Lower leg skin (tissue), 4 donors: ENCODE measurements around the gene ANKRD17. TPM values are rescaled to one million over a fixed set of nuclear protein-coding genes. Genes with fewer than 3 reads are reported as not detected.

Source experiments
- DNase-seq, 2 donors: peaks; one replicate each; pipeline ENCODE4 v3.0.0-alpha.2; 2019; ENCODE audit warnings: low spot score in 2 of 2
- H3K4me3 ChIP-seq: fragments of 200-600 bp; sonication (generic); 2 replicates; pipeline ENCODE4 v1.5.1; 2017; ENCODE audit warnings: mild to moderate bottlenecking, low read depth; ENCODE audit not compliant: poor library complexity, severe bottlenecking
- POLR2A ChIP-seq, 2 donors: fragments of 450-650 bp; IDR thresholded peaks; one replicate each; pipeline ENCODE4 v1.6.1; 2016 to 2017; ENCODE audit warnings: antibody characterized with exemption in 2 of 2, mild to moderate bottlenecking in 1 of 2, moderate library complexity in 1 of 2
- WGBS, 2 donors: methylation state at CpG; one replicate each; pipeline ENCODE4 v1.1.5; 2018; 5-methylcytosine and 5-hydroxymethylcytosine counted together
- intact Hi-C: fragments of 100-400 bp; cut with DNase I; formaldehyde crosslinking; loops from one replicate; pipeline ENCODE4 v1.15.0; 2023; ENCODE audit warnings: low total_unique reads
- total RNA-seq, 4 donors: library from RNA; depleted of rRNA; stranded (reverse); fragments of >200 nt; gene quantifications; one replicate each; pipeline ENCODE4 v1.1.0, GENCODE V29; 2016
- TF ChIP-seq, protein P1 (sequence below), 3 donors: fragments of 450-650 bp; IDR thresholded peaks; one replicate each; pipeline ENCODE4 v1.5.1; 2016; ENCODE audit warnings: antibody characterized with exemption in 3 of 3, mild to moderate bottlenecking in 3 of 3, moderate library complexity in 2 of 3

ANKRD17 gene
- total RNA-seq, 4 donors from 2014 or later, result 48.0 to 64.1 (median 57.0) TPM

DNA sequence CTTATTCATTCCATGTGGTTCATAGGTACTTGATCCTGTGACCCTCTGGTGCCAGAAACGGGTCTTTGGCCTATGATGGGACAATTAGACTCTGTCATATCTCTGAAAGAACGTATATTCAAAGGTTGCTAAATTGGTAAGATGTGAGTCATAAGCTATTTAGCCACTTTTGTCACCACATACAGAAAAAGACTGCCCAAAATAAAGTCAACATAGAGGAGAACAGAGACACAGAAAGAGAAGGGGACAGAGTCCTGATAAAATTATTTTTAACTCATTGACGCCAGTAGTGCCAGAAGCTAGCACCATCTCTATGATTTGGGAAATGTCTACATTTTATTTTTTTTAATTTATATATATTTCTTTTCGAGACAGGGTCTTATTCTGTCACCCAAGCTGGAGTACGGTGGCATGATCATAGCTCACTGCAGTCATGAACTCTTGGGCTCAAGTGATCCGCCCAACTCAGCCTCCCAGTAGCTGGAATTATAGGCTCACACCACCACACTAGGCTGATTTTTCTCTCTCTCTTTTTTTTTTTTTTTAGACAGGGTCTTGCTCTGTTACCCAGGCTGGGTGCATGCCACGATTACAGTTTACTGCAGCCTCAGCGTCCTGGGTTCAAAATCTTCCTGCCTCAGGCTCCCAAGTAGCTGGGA is 96.9 kb downstream of the ANKRD17 start:
- 95 to 96% methylated on average over 8 of the region's 8 CpGs for WGBS, 2 donors
- intact Hi-C loops, result no loop called here
- DNase-seq, result no peak
- no peak for TF ChIP-seq POLR2A (IDR thresholded peaks at IDR 0.05)
- TF ChIP-seq, protein P1, sequence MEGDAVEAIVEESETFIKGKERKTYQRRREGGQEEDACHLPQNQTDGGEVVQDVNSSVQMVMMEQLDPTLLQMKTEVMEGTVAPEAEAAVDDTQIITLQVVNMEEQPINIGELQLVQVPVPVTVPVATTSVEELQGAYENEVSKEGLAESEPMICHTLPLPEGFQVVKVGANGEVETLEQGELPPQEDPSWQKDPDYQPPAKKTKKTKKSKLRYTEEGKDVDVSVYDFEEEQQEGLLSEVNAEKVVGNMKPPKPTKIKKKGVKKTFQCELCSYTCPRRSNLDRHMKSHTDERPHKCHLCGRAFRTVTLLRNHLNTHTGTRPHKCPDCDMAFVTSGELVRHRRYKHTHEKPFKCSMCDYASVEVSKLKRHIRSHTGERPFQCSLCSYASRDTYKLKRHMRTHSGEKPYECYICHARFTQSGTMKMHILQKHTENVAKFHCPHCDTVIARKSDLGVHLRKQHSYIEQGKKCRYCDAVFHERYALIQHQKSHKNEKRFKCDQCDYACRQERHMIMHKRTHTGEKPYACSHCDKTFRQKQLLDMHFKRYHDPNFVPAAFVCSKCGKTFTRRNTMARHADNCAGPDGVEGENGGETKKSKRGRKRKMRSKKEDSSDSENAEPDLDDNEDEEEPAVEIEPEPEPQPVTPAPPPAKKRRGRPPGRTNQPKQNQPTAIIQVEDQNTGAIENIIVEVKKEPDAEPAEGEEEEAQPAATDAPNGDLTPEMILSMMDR (IDR thresholded peaks at IDR 0.05), result no peak
- H3K4me3 ChIP-seq, result no peak overlapping the region

DNA sequence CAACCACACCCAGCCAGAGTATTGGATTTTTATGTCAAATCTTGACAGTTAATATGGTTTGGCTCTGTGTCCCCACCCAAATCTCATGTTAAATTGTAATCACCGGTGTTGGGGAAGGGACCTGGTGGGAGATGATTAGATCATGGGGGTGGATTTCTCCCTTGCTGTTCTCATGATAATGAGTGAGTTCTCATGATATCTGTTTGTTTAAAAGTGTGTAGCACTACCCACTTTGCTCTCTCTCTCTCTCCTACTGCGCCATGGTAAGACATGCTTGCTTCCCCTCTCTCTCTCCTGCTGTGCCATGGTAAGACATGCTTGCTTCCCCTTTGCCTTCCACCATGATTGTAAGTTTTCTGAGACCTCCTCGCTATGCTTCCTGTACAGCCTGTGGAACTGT is 102.2 kb downstream of the ANKRD17 start:
- H3K4me3 ChIP-seq, result no peak overlapping the region
- TF ChIP-seq, protein P1 (IDR thresholded peaks at IDR 0.05), result no peak
- TF ChIP-seq POLR2A (IDR thresholded peaks at IDR 0.05), result no peak
- intact Hi-C loops, result no loop called here
- no peak for DNase-seq
- 97 to 98% methylated on average over 3 of the region's 3 CpGs for WGBS, 2 donors

DNA sequence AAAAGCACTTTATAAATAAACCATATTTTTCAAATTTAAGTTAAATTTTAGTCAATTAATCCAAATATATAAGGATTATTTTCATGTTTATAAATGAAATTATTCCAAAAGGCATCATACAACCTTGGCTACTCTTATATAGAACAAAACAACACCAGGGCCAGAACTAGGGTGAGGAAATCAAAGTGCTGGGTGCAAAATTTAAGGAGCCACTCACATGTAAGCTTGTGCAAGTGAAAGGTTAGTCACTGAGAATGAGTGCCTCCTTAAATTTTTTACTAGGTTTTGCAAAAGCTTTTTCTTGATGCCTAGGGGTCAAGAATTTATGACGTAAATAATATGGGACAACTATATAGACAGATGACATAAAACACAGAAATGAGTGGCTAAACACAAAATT is 105.7 kb downstream of the ANKRD17 start:
- no peak overlapping the region for H3K4me3 ChIP-seq
- intact Hi-C loops, result no loop called here
- DNase-seq, result no peak
- WGBS, 2 donors, result 87 to 93% methylated on average over 1 of the region's 1 CpG
- no peak for TF ChIP-seq POLR2A (IDR thresholded peaks at IDR 0.05)
- TF ChIP-seq, protein P1 (IDR thresholded peaks at IDR 0.05), result no peak

DNA sequence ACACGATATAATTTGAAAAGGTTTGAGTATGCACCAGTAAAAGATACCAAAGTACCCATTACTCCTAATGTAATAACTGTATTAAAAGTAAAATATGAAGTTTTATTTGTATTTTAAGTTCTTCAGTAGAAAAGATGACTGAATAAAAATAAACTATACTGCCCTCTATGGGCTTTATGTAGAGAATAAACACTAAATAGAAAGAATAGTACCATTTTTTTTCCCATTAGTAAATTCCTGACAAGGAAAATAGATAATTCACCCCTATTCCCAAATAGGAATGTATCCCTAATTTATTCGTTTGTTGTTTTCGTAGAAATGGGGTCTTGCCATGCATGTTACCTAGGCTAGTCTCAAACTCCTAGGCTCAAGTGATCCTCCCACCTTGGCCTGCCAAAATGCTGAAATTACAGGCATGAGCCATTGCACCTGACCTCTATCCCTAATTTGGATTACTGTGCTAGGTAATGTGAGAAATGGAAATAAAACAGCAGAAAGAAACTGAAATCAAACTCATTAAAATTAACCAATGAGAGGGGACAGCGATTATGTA is 115.5 kb downstream of the ANKRD17 start:
- intact Hi-C loops, result no loop called here
- TF ChIP-seq, protein P1 (IDR thresholded peaks at IDR 0.05), result no peak
- no peak for TF ChIP-seq POLR2A (IDR thresholded peaks at IDR 0.05)
- WGBS, 2 donors, result 97 to 98% methylated on average over 4 of the region's 4 CpGs
- DNase-seq, result no peak
- H3K4me3 ChIP-seq, result no peak overlapping the region

DNA sequence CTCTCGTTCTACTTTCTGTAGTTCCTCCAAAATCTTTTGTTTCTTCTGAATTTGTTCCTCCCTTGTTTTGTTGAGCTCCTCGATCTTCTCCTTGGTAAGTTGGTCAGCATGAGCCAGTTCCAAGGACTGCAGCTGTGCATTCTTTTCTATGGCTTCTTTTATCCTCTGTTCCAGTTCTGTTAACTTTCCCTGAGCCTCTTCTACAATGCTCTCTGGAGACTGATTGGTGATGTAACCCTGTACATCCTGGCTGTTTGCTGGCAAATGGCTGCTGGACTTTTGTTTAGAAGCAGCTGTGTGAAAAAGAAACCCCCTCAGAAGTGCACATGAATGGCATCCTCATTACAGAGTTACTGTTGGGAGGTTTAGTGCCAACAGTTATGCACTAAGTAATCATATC is 118.6 kb downstream of the ANKRD17 start:
- 96 to 97% methylated on average over 2 of the region's 2 CpGs for WGBS, 2 donors
- no peak for DNase-seq
- intact Hi-C loops, result no loop called here
- TF ChIP-seq, protein P1 (IDR thresholded peaks at IDR 0.05), result no peak
- TF ChIP-seq POLR2A (IDR thresholded peaks at IDR 0.05), result no peak
- no peak overlapping the region for H3K4me3 ChIP-seq

DNA sequence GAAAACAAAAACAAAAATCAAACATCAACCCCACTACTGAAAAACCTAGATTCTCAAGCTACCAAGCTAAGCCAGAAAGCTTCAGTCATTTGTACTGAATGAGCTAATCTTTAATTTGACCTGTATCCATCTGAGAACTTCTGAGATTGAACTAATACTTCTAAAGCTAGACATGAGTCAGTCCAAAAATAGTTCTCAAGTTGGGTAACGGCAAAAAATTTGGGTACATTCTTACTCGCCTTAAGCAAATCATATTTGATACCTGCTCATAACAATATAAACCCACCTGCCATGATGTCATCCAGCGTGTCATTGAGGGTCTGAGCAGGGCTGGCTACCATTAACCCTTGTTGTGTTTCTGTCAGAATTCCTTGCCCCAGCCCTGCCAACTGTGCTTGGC is 119.4 kb downstream of the ANKRD17 start:
- 92% methylated on average over 3 of the region's 3 CpGs for WGBS, 2 donors
- no peak overlapping the region for H3K4me3 ChIP-seq
- intact Hi-C loops, result no loop called here
- no peak for TF ChIP-seq POLR2A (IDR thresholded peaks at IDR 0.05)
- TF ChIP-seq, protein P1 (IDR thresholded peaks at IDR 0.05), result no peak
- DNase-seq, result no peak
